GM18505 (cell line): ENCODE measurements around the gene SFXN5.
"Not testable (repeated sequence)": the region's sequence is repeated elsewhere in the genome, so short reads cannot be mapped to it uniquely, and the experiment has no call there.

Experiments
- ATAC-seq: cut with Tn5 transposase; IDR thresholded peaks from one replicate; pipeline ENCODE4 v1.9.1; 2021; ENCODE audit not compliant: unreplicated experiment
- POLR2A ChIP-seq: IDR thresholded peaks from 4 replicates; pipeline ENCODE4 v1.6.1; 2011; ENCODE audit warnings: borderline replicate concordance; ENCODE audit not compliant: insufficient read depth, insufficient read length; ENCODE audit errors: extremely low read depth

Gene SFXN5

DNA sequence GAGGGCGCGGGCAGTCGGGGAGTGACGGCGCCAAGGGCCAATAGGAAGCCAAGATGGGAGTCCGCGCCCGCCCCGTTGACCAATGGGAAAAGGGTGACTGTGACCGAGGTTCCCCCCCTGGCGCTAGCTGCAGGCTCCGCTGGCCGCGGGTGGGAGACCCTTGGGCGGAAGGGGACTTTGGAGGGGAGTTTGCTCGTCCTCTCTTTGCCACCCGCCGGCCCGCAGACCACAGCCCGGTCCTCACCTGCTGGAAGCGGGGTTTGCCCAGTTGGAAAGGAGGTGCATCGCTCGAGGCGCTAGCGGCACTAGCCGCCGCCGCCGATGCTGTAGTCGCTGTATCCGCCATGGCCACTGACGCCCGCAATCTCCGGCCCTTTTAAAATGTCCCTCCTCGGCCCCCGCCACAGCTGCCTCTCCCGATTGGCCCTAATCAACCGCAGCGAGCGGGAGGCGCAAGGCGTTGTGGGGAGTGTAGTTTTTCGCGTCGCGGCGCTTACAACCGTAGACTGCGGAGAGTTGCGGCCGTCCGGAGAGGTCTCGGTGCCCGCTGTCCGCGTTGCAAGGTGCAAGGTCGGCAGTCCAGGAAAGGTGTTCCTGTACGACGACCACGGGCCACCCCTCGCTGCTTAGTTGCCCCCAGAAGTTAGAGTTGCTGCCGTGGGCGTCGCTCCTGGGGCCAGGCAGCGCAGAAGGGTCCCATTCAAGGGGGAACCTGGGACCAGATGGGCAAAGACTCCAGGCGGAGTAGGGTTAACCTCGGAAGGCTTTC is at the start of gene SFXN5:
Gene SFXN5 (minus strand): TSS at position 353 of the 769 bp plus-strand sequence. CDS start 7 bp downstream, at position 346.
- TF ChIP-seq POLR2A = peak; percentile 64
- ATAC-seq = peak; percentile 92

- not testable (repeated sequence) for ATAC-seq
These were observed 48.2 kb upstream of the SFXN5 start for GRCh38 chr2:73119611-73120239.

GRCh38 chr2:73117441-73117840 is 45.9 kb upstream of the SFXN5 start:
- TF ChIP-seq POLR2A = no peak
- no peak for ATAC-seq

DNA sequence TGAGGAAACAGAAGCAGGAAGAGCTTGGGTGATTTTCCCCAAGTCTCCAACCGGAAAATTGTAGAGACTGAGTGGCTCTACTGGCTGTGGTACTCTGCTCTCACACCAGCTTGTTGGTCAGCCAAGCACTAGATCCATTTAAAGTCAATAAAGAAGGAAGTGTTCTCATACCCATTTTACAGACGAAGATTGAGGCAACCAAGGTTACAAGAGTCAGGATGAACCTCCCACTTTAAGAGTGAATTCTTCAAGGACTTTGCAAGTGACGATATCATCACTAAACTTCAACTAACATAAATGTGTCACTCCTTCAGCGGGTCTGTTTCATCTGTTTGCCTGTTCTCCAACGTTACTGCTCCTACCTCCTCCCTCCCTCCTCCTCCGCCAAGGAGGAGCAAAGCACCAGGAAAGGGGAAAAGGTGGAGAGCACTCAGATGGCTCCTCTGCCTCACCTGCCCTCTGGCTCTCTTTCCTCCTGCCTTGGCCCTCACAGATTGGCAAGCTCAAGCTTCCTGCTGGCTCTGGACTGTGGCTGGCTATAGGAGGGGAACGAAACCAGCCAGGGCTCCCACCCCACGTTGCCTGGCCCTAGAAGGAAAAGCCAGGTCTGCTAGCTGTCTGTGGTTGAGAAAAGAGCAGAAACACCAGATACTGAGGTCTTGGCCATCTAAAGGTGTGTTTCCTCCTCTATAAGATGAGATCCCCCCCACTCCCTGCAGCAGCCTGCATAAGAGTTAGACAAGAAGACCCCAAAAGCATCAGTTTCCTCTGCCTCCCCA is 44.9 kb upstream of the SFXN5 start:
- ATAC-seq = no peak
- TF ChIP-seq POLR2A = no peak

GRCh38 chr2:73114273-73114867 is 42.9 kb upstream of the SFXN5 start:
- no peak for TF ChIP-seq POLR2A
- no peak for ATAC-seq

DNA sequence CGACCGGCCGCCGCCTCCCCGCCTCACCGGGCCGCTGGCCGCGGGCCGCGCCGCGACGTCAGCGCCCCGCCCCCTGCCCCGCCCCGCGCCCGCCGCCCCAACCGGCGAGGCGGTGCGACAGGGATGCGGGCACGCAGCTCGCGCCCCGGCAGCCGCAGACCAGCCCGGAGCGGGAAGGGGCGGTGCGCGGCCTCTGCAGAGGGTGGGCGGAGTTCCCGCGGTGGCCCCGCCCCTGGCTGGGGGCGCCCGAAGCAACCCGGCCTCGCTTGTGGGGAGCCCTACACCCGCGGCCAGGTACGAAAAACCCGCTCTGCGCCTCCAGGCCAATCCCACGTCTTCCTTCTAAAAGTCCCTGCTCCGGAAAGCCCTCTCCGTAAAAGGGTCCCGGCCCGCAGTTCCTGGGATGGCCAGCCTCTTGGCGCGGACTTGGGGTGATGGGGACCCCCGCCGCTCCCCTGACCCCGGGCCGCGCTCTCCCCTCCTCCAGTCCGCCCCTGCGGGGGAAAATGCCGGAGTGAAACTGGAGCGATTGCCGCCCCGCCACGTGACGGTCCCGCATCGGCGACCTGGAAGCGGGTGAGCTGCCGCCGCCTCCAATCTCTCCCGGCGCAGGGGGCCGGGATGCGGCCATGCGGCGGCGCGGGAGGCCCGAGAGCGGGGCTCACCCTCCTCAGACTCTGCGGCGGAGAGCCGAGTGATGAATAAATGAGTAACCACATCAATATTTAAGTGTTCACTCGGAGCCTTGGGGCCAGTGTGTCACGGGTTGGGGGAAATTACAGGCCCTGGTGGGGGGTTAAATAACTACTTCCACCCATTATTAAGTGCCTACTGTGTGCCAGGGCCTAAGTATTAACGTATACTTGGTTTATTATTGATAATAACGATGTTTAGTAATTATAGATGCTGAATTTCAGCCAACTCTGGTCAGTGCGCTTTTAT is 41.7 kb upstream of the SFXN5 start, which contains the start of gene RAB11FIP5:
Gene RAB11FIP5 (minus strand): TSS at position 36 of the 942 bp plus-strand sequence. CDS start 171 bp downstream, outside the sequence.
- TF ChIP-seq POLR2A = no peak
- peak; percentile 72 for ATAC-seq

DNA sequence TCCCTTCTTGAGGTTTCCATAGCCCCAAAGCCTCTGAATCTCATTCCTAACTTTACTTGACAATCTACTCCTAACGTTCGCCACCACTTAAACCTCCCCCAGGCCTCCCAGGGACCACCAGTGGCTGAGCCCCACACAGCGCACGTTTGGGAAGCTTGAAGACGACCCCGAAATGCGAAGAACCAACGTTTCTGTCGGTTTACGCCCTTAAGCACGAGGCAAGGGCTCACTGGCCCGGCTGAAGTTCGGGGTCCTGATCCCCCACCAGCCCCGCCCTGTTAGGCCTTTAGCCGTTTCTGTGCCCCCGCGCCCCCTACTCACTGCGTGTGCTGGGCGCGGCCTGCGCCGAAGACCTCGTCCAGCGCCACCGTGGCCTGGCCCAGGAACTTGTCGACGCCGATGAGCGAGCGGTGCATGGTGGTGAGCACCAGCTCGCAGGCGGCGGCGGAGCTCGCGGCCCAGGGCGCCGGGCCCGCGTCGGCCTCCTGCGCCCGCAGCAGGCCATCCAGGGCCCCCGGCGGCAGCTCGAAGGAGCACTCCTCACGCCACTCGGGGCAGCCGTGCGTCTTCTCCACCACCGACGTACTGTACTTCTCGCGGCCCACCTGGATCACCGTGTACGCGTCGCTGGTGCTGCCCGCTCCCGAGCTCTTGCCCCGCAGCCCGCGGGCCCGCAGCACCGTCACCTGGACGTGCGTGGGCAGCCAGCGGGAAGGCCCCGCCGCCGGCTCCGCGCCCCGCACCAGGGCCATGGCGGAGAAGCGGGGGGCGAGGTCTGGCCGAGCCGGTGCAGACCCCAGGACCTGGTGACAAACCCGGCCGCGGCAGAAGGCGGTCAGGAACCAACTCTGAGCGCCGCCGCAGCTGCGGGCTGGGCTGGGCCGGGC is 40.8 kb upstream of the SFXN5 start:
- ATAC-seq = peak; percentile 28
- no peak for TF ChIP-seq POLR2A

GRCh38 chr2:73111073-73112025 is 39.8 kb upstream of the SFXN5 start:
- ATAC-seq = no peak
- no peak for TF ChIP-seq POLR2A

DNA sequence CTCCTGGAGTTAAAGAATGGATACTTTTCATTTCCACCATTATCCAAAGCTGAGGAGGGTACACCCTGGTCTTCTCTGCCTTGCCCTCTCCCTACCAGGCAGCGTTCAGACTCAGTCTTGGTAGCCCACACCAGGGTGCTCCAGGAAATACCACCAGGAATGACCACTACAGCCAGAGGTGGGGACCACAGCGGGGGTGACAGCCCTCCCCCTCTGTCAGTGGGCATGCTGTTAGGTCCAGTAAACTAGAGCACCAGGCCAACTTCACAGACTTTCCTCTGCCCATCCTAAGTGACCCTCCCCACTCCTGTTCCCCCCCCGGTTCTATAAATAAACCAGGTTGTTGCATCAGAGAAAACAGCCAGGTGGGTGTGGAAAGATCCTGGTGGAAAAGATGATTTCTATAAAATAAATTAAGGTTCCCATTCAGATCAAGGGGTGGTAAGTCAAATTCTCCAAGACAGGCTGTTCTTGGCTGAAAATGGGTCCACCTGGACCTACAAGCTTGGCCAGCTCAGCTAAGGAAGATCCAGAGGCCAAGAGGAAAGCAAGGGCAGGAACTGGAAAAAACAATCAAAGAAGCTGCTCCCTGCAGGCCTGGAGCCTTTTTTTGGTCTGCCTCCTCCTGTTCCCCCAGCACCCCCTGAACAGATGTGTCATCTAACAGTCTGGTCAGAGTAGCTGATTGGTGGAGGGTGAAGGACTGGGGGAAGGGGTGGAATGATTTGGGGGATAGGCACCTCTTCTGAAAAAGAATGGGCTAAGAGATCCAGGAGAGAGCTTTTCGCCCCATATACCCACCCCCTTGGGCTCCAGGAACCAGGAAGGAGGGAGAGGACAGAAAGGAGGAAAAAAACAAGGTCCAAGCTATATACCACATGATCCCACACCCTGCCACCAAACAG is 38.9 kb upstream of the SFXN5 start:
- no peak for ATAC-seq
- TF ChIP-seq POLR2A = no peak
